DND-41 (cell line): ENCODE measurements around the gene BTN3A1.

Experiments used
- ATAC-seq: fragments of 200-7000 bp; cut with Tn5 transposase; 3 replicates; pipeline ENCODE4 v1.9.1; 2021; ENCODE audit warnings: low read depth; ENCODE audit not compliant: insufficient read depth
- DNase-seq: peaks from one replicate; pipeline ENCODE4 v3.0.0-alpha.2; 2020
- H2AFZ ChIP-seq: 2 replicates; pipeline ENCODE4 v1.6.0; 2012; ENCODE audit warnings: low read depth, low read length
- H3K27ac ChIP-seq: 2 replicates; pipeline ENCODE4 v1.5.1; 2012; ENCODE audit warnings: low read length, inconsistent platforms
- H3K27me3 ChIP-seq: fragments of 200-600 bp; sonication (generic); 2 replicates; pipeline ENCODE4 v1.6.0; 2012; ENCODE audit warnings: low read length, mild to moderate bottlenecking, inconsistent platforms; ENCODE audit not compliant: insufficient read depth, poor library complexity
- H3K36me3 ChIP-seq: 2 replicates; pipeline ENCODE4 v1.5.1; 2012; ENCODE audit warnings: low read length, inconsistent platforms; ENCODE audit not compliant: insufficient read depth
- H3K4me1 ChIP-seq: 2 replicates; pipeline ENCODE4 v1.5.1; 2012; ENCODE audit warnings: mild to moderate bottlenecking, low read length; ENCODE audit not compliant: insufficient read depth
- H3K4me2 ChIP-seq: 2 replicates; pipeline ENCODE4 v1.6.0; 2012; ENCODE audit warnings: mild to moderate bottlenecking, moderate library complexity, low read length, inconsistent platforms; ENCODE audit not compliant: insufficient read depth
- H3K4me3 ChIP-seq, 2 experiments: fragments of 200-600 bp in 1 of 2; shearing (Covaris generic) in 1 of 2; 2 replicates each; pipeline ENCODE4 v1.5.1; 2012 to 2016; ENCODE audit warnings: inconsistent platforms in 2 of 2, low read length in 2 of 2, mild to moderate bottlenecking in 2 of 2, low read depth in 1 of 2, moderate library complexity in 1 of 2
- H3K79me2 ChIP-seq: 2 replicates; pipeline ENCODE4 v1.6.0; 2012; ENCODE audit warnings: low read length, inconsistent platforms; ENCODE audit not compliant: insufficient read depth
- H3K9ac ChIP-seq: 2 replicates; pipeline ENCODE4 v1.6.0; 2012; ENCODE audit warnings: low read depth, mild to moderate bottlenecking, inconsistent platforms, low read length, moderate library complexity
- H3K9me3 ChIP-seq: 2 replicates; pipeline ENCODE4 v1.5.1; 2012; ENCODE audit warnings: low read length, moderate library complexity, mild to moderate bottlenecking, inconsistent platforms; ENCODE audit not compliant: insufficient read depth, severe bottlenecking
- H4K20me1 ChIP-seq: 2 replicates; pipeline ENCODE4 v1.6.0; 2012; ENCODE audit warnings: low read length; ENCODE audit not compliant: insufficient read depth
- EZH2 ChIP-seq: IDR thresholded peaks from 3 replicates; pipeline ENCODE4 v1.6.1; 2012; ENCODE audit warnings: borderline replicate concordance, low read depth, mild to moderate bottlenecking, moderate library complexity, low read length, inconsistent platforms; ENCODE audit not compliant: severe bottlenecking
- TF ChIP-seq, protein P1 (sequence below): IDR thresholded peaks from 2 replicates; pipeline ENCODE4 v1.5.1; 2012; ENCODE audit warnings: borderline replicate concordance, low read length, moderate library complexity, mild to moderate bottlenecking; ENCODE audit not compliant: poor library complexity, severe bottlenecking; ENCODE audit errors: extremely low read depth

The BTN3A1 gene

DNA sequence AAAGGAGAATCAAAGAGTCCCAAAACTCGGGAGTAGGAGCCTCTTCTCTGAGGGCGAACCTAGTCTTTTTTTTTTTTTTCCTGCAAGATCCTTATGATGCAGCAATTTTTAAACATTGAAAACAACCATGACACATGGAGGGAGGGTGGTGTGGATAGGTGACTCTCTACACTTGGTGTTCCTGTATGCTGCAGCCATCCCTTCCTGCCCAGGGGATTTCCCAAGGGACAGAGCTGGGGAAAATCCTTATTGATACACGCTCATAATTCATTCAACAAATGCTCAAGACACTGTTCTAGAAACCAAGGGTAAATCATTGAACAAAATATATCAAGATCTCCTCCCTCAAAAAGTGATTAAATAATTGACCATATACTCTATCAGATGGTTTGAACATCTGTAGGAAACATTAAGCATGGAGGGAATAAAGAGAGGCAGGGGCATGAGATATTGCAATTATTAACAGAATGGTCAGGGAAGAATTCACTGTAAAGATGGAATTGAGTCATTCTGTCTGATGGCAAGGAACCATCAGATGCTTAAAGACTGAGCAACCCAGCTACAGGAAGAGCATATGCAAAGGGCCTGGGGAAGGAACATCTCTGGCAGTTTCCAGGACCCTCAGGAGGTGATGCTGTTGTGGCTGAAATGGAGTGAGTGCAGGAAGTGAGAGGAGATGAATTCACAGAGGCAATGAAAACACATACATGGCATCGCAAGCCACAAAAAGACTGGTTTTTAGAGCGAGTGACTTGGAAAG lies 24.8 kb downstream of the BTN3A1 start:
- no peaks in the 10 kb centered on the region for H4K20me1 ChIP-seq
- no peak overlapping the region for H2AFZ ChIP-seq
- no peak overlapping the region for H3K4me3 ChIP-seq
- TF ChIP-seq, protein P1, sequence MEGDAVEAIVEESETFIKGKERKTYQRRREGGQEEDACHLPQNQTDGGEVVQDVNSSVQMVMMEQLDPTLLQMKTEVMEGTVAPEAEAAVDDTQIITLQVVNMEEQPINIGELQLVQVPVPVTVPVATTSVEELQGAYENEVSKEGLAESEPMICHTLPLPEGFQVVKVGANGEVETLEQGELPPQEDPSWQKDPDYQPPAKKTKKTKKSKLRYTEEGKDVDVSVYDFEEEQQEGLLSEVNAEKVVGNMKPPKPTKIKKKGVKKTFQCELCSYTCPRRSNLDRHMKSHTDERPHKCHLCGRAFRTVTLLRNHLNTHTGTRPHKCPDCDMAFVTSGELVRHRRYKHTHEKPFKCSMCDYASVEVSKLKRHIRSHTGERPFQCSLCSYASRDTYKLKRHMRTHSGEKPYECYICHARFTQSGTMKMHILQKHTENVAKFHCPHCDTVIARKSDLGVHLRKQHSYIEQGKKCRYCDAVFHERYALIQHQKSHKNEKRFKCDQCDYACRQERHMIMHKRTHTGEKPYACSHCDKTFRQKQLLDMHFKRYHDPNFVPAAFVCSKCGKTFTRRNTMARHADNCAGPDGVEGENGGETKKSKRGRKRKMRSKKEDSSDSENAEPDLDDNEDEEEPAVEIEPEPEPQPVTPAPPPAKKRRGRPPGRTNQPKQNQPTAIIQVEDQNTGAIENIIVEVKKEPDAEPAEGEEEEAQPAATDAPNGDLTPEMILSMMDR: no peak
- TF ChIP-seq EZH2: no peak
- H3K4me1 ChIP-seq: peaks cover 26% of the 10 kb centered on the region
- no peak overlapping the region for H3K27ac ChIP-seq
- H3K36me3 ChIP-seq: peaks cover 56% of the 10 kb centered on the region
- 0 out of 2 replicates have a peak, but pooled peaks cover 3% of the 10 kb centered on the region for H3K79me2 ChIP-seq
- no peaks in the 10 kb centered on the region for H3K27me3 ChIP-seq
- ATAC-seq (no peak), DNase-seq (no peak)
- no peak overlapping the region for H3K9ac ChIP-seq
- no peak overlapping the region for H3K4me2 ChIP-seq
- no peaks in the 10 kb centered on the region for H3K9me3 ChIP-seq

DNA sequence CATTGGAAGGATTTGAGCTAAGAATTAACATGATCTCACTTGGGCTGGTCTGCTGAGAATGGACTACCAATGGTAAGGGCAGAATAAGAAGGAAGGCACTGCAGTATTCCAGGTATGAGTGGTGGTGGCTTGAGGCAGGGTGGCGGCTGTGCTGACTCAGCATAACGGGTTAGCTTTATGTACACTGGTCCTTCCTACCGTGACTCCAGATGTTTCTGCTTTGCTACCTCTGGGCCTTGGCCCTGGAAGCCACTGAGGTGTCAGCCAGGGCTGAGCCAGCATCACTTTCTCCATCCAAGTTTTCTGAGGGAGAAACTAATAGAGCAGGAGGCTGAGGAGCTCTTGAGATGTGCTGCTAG lies 25.4 kb downstream of the BTN3A1 start:
- peaks cover 20% of the 10 kb centered on the region for H3K4me1 ChIP-seq
- TF ChIP-seq, protein P1: no peak
- TF ChIP-seq EZH2: no peak
- no peaks in the 10 kb centered on the region for H4K20me1 ChIP-seq
- H2AFZ ChIP-seq: no peak overlapping the region
- no peak overlapping the region for H3K9ac ChIP-seq
- ATAC-seq: no peak
- no peaks in the 10 kb centered on the region for H3K9me3 ChIP-seq
- DNase-seq: no peak
- H3K79me2 ChIP-seq: no peaks in the 10 kb centered on the region
- no peak overlapping the region for H3K4me2 ChIP-seq
- peaks cover 57% of the 10 kb centered on the region for H3K36me3 ChIP-seq
- H3K27me3 ChIP-seq: no peaks in the 10 kb centered on the region
- no peak overlapping the region for H3K27ac ChIP-seq
- H3K4me3 ChIP-seq: no peak overlapping the region

DNA sequence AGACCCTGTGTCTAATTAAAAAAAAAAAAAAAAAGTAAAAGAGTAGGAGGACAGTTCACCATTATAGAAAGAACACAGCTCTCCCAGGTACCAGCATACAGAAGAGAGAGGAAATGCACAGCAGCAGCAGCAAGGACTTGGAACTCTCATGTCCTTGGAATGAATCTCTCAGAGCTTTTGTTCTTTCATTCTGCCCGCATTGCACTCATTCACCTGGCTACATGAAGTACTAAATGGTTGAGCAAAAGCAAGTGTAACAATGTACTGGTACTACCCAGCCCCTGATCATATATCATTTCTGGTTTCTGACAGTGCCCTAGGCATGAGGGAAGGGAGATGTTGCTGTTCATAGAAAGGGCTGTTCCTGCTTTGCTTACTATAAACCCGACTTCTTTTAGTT lies 26.1 kb downstream of the BTN3A1 start:
- H3K9me3 ChIP-seq: no peaks in the 10 kb centered on the region
- H3K36me3 ChIP-seq: peaks cover 53% of the 10 kb centered on the region
- no peaks in the 10 kb centered on the region for H3K79me2 ChIP-seq
- no peak overlapping the region for H3K4me3 ChIP-seq
- ATAC-seq: no peak
- H3K27ac ChIP-seq: no peak overlapping the region
- DNase-seq: no peak
- TF ChIP-seq, protein P1: no peak
- TF ChIP-seq EZH2: no peak
- no peak overlapping the region for H3K9ac ChIP-seq
- no peak overlapping the region for H3K4me2 ChIP-seq
- H3K27me3 ChIP-seq: no peaks in the 10 kb centered on the region
- no peak overlapping the region for H2AFZ ChIP-seq
- peaks cover 12% of the 10 kb centered on the region; the same call in 1 of the 2 replicates for H3K4me1 ChIP-seq
- no peaks in the 10 kb centered on the region for H4K20me1 ChIP-seq
